Stimulated activated CD4-positive, alpha-beta T cell treated with anti-CD3 and anti-CD28 coated beads, Interleukin-4, amount 100 ng/mL, for 48 hours (primary cell): ENCODE measurements around the gene JSRP1.

Experiments used
- DNase-seq, 2 donors: peaks; one replicate each; pipeline ENCODE4 v3.0.0-alpha.2; 2020; ENCODE audit warnings: low read depth in 2 of 2

Gene JSRP1

DNA sequence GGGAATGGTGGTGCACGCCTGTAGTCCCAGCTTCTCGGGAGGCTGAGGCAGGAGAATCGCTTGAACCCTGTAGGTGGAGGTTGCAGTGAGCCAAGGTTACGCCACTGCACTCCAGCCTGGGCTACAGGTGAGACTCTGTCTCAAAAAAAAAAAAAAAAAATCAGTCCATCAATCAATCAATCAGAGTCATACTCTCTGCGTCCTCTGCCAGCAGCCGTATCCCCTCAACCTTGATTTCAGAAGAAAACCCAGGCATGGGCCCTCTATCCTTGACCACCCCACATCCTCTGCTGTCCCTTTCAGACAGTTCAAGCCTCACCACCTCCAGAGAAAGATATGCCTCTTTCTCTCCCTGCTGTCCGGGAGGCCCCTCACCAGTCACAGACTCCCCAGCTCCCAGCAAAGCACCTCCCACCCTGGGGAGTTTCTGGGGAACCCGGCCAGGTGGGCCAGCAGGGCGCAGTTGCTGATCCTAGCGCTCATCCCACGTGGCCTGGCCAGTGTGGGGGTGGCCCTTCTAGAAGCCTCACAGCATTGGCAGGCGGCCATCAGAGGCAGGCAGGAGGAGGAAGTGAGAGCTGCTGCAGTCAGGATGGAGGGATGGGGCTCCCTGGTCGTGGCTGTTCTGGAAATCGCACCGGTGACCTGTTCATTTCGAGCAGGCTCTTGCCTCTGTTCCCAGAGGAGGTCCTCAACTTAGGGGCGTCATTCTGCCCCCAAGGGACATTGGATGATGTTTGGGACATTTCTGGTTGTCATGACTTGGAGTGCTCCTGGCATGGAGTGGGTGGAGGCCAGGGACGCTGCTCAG is 10.2 kb upstream of the JSRP1 start:
- no peak for DNase-seq

DNA sequence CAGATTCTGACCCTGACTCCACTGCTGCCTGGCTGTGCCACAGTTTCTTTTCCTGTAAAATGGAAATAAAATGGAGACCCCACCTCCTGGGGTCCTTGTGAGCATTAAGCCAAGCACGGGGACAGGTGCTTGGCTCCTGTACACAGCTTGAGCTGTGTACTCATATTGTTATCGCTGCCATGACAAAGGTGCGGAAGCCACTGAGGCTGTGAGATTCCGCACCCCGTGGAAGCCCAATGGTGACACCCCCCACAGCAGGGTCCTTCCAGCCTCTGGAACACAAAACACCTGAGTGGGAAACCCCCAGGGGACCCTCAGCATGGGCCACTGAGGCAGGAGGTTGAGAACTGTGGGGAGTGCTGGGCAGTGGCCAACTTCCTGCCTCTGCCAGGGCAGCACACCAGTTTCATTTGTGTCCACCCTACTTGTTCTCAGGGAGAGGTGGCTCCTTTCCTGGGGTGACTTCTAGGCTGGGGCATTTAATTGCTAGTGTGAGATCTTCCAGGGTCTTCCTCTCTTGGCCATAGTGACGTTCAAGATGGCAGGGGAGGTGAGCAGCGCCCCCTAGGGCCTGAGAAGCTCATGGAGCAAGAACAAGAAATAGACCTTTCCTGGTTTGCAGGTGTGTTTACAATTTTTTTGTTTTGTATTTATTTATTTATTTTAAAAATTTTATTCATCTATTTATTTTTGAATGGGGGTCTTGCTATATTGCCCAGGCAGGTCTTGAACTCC is 5.4 kb upstream of the JSRP1 start:
- peak in 1 of 2 donors; percentile 63 for DNase-seq

DNA sequence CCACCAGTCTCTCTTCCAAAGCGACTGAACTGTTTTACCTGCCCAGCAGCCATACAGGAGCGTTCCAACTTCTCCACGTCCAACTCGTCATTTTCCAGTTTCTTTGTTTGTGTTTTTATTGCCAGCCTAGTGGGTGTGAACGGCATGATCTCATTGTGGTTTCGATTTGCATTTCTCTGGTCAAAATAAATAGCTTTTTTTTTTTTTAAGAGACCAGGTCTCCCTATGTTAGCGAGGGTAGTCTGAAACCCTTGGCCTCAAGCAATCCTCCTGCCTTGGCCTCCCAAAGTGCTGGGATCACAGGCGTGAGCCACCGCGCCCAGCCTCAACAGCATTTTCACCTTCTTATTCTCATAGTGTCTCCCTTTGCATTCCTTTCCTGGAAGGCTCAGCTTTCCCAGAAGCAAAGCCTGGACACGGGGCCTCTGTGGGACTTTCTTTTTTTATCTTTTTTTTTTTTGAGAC is 4.2 kb upstream of the JSRP1 start:
- no peak for DNase-seq

DNA sequence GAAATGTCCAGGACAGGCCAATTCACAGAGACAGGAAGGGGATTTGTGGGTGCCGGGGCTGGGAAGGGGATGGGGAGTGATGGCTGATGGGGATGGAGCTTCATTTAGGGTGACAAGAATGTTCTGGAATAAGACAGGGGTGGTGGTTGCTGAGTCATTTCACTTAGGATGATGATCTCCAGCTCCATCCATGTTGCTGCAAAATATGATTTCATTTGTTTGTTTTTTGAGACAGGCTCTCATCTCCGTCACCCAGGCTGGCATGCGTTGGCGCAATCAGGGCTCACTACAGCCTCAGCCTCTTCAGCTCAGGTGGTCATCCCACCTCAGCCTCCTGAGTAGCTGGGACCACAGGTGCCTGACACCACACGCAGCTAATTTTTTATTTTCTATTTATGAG is 3.1 kb upstream of the JSRP1 start:
- DNase-seq: no peak

GRCh38 chr19:2255112-2255845 is 938 bp downstream of the JSRP1 start:
- DNase-seq: no peak

DNA sequence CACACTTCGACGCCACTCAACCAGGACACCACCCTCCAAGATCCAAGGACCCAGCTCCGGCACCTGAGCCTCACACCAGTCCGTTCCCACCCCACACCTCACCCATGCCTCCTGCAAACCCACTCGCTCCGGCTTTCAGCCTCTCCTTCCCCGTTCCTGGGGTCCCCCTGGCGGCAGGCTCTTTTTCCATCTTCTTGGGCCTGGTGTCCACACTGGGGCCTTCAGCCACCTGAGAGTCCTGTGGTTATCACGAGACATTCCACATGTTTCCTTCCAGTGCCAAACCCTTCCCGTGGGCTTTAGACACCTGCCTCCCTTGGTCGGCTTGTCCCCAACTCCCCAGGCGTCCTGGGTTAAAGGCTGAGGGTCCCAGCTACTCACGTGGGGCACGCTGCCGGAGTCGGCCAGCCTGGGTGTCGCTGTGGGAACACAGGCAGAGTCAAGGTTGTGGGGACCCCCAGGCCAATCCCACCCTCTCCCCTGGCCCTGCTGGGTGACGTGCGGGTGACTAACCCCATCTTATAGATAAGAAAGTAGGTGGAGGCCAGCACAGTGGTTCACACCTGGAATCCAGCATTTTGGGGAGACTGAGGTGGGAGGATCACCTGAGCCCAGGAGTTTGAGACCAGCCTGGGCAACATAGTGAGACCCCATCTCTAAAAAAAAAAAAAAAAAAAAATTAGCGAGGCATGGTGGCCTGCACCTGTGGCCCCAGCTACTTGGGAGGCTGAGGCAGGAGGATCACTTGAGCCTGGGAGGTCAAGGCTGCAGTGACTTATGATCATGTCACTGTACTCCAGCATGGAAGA is 1.9 kb downstream of the JSRP1 start:
- DNase-seq: no peak

- DNase-seq: no peak
Measured at GRCh38 chr19:2253106-2254063, 2.8 kb downstream of the JSRP1 start.

- no peak for DNase-seq
Measured at GRCh38 chr19:2252797-2253105, 3.5 kb downstream of the JSRP1 start.

DNA sequence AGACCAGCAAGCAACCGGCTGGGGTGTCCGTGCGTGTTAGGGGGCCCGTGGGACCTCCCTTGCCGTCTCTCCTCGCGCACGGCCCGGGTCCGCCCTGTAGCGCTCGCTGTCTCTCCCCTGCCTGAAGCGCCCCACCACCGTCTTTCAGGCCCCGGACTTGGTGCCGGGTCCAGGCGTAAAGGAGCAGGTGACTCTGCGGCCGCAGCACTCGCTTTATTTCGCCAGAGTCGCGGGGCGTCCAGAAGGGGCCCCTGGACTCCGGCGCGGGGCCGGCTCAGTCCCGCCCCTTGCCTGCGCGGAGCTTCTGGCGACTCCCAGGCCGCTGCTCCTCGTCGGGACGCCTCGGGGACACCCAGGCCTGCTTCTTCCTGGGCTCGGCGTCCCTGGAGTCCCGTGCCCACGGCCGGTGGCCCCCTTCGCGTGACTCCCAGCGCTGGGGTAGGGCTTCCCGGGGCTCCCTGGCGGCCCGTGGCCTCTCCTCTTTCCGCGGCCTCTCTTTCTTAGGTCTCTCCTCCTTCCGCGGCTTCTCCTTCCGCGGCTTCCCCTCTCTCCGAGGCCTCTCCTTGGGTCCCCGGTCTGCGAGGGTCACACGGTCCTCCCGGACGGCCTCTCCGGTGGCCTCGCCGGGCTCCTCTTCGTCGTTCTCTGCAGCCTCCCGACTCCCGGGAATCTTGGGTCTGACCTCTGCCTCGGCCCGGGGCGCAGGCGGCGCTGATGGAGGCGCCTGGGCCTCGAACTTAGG is 4.0 kb downstream of the JSRP1 start:
- DNase-seq: no peak

- no peak for DNase-seq
Measured at GRCh38 chr19:2251106-2252054, 4.8 kb downstream of the JSRP1 start.

GRCh38 chr19:2250766-2251105 is 5.5 kb downstream of the JSRP1 start:
- DNase-seq: no peak

DNA sequence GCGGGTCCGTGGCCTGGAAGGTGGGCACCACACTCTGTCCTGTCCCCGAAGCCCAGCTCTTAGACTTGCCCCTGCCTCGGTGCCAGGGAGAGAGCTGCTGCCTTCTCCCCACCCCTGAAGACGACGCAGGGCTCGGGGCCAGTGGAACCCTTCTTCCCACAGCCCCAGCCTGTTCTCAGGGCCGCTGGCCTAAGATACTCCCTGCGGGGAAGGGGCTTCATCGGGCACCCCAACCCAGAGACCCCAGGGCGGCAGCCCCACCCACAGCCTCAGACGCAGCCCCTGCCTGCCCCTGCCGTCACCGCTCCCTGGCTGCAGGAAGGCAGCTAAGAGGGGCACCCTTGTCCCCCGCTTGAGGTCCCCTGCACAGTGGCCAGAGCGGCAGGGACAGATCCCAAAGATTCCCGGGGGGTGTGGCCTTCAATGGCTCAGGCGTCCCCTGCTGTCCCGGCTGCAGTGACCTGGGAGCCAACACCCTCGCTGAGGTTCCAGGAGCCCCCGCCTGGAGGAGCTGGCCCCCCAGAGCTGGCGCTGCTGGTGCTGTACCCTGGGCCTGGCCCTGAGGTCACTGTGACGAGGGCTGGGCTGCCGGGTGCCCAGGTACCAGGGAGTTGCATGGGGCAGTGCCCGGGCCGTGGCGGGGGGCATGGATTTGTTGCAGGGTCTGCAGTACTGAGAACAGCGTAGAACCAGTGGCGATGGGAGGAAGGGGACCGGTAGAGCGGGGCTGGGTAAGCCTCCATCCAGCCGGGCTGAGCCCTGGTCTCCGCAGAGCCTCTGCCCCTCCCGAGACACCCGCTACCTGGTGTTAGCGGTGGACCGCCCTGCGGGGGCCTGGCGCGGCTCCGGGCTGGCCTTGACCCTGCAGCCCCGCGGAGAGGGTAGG is 6.1 kb downstream of the JSRP1 start:
- no peak for DNase-seq

DNA sequence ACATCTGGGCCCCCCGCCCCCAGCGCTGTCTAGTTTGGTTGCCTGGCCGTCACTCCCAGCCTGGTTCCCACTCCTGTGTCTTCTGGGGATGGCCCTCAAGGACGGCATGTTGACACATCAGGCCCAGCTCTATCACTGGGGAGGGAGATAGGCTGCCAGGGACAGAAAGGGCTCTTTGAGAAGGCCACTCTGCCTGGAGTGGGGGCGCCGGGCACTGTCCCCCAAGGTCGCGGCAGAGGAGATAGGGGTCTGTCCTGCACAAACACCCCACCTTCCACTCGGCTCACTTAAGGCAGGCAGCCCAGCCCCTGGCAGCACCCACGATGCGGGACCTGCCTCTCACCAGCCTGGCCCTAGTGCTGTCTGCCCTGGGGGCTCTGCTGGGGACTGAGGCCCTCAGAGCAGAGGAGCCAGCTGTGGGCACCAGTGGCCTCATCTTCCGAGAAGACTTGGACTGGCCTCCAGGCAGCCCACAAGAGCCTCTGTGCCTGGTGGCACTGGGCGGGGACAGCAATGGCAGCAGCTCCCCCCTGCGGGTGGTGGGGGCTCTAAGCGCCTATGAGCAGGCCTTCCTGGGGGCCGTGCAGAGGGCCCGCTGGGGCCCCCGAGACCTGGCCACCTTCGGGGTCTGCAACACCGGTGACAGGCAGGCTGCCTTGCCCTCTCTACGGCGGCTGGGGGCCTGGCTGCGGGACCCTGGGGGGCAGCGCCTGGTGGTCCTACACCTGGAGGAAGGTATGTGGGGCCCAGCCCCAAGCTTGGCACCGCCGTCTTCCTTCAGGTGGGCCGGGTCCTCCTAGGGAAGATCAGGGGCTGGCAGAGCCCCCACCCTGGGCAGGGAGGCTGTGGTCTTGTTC is 7.0 kb downstream of the JSRP1 start, which contains the start of gene AMH:
AMH (plus strand) TSS at position 314 of the 857 bp plus-strand sequence; CDS start at position 324, 10 bp downstream.
- DNase-seq: no peak

GRCh38 chr19:2248136-2249009 is 7.8 kb downstream of the JSRP1 start:
- DNase-seq: no peak

GRCh38 chr19:2247433-2248101 is 8.7 kb downstream of the JSRP1 start:
- no peak for DNase-seq
